ENCODE measurements around the gene ELOVL1.

Gene ELOVL1

GRCh38 chr1:43331688-43332087 is 36.1 kb downstream of the ELOVL1 start:
- in situ Hi-C loops (cut with HindIII; ENCODE audit: low sequenced_read_pairs) = no loop called here
- no peak for DNase-seq (ENCODE audit: low read depth, low spot score)
- no peak overlapping the region for H3K4me3 ChIP-seq (ENCODE audit: low read depth, low read length)
- TF ChIP-seq, protein P1, sequence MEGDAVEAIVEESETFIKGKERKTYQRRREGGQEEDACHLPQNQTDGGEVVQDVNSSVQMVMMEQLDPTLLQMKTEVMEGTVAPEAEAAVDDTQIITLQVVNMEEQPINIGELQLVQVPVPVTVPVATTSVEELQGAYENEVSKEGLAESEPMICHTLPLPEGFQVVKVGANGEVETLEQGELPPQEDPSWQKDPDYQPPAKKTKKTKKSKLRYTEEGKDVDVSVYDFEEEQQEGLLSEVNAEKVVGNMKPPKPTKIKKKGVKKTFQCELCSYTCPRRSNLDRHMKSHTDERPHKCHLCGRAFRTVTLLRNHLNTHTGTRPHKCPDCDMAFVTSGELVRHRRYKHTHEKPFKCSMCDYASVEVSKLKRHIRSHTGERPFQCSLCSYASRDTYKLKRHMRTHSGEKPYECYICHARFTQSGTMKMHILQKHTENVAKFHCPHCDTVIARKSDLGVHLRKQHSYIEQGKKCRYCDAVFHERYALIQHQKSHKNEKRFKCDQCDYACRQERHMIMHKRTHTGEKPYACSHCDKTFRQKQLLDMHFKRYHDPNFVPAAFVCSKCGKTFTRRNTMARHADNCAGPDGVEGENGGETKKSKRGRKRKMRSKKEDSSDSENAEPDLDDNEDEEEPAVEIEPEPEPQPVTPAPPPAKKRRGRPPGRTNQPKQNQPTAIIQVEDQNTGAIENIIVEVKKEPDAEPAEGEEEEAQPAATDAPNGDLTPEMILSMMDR (IDR thresholded peaks at IDR 0.05; ENCODE audit: low read depth, low read length) = no peak

- H3K4me3 ChIP-seq (ENCODE audit: low read depth, low read length) = no peak overlapping the region
- in situ Hi-C loops (cut with HindIII; ENCODE audit: low sequenced_read_pairs) = no loop called here
- TF ChIP-seq, protein P1 (IDR thresholded peaks at IDR 0.05; ENCODE audit: low read depth, low read length) = no peak
- DNase-seq (ENCODE audit: low read depth, low spot score) = peak; percentile 84
Measured at GRCh38 chr1:43329995-43330751, 37.6 kb downstream of the ELOVL1 start.

GRCh38 chr1:43327549-43328292 is 40.1 kb downstream of the ELOVL1 start:
- TF ChIP-seq, protein P1 (IDR thresholded peaks at IDR 0.05; ENCODE audit: low read depth, low read length) = no peak
- no peak overlapping the region for H3K4me3 ChIP-seq (ENCODE audit: low read depth, low read length)
- in situ Hi-C loops (cut with HindIII; ENCODE audit: low sequenced_read_pairs) = no loop called here
- no peak for DNase-seq (ENCODE audit: low read depth, low spot score)

DNA sequence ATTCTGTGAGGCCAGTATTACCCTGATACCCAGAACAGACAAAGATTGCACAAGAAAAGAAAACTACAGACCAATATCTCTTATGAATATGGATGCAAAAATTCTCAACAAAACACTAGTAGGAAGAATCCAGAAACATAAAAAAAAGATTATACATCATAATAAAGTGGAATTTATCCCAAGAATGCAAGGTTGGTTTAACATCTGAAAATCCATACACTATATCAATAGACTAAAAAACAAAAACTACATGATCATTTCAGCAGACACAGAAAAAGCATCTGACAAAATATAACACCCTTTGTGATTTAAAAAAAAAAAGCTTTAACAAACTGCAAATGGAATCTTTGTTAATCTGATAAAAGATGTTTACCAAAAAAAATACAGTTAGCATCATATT is 42.4 kb downstream of the ELOVL1 start:
- in situ Hi-C loops (cut with HindIII; ENCODE audit: low sequenced_read_pairs) = no loop called here
- H3K4me3 ChIP-seq (ENCODE audit: low read depth, low read length) = no peak overlapping the region
- TF ChIP-seq, protein P1 (IDR thresholded peaks at IDR 0.05; ENCODE audit: low read depth, low read length) = no peak
- no peak for DNase-seq (ENCODE audit: low read depth, low spot score)

- in situ Hi-C loops (cut with HindIII; ENCODE audit: low sequenced_read_pairs) = no loop called here
- TF ChIP-seq, protein P1 (IDR thresholded peaks at IDR 0.05; ENCODE audit: low read depth, low read length) = no peak
- no peak overlapping the region for H3K4me3 ChIP-seq (ENCODE audit: low read depth, low read length)
- no peak for DNase-seq (ENCODE audit: low read depth, low spot score)
Measured at GRCh38 chr1:43324810-43325209, 43.0 kb downstream of the ELOVL1 start.

GRCh38 chr1:43322506-43322905 is 45.3 kb downstream of the ELOVL1 start:
- TF ChIP-seq, protein P1 (IDR thresholded peaks at IDR 0.05; ENCODE audit: low read depth, low read length) = no peak
- in situ Hi-C loops (cut with HindIII; ENCODE audit: low sequenced_read_pairs) = no loop called here
- DNase-seq (ENCODE audit: low read depth, low spot score) = no peak
- no peak overlapping the region for H3K4me3 ChIP-seq (ENCODE audit: low read depth, low read length)

Measured in astrocyte of the spinal cord (primary cell).